DND-41 (cell line): ENCODE measurements around the gene ANXA4.

ENCODE experiments used
- CTCF ChIP-seq: IDR thresholded peaks from 2 replicates; pipeline ENCODE4 v1.5.1; 2012; ENCODE audit warnings: borderline replicate concordance, low read length, moderate library complexity, mild to moderate bottlenecking; ENCODE audit not compliant: poor library complexity, severe bottlenecking; ENCODE audit errors: extremely low read depth
- EZH2 ChIP-seq: IDR thresholded peaks from 3 replicates; pipeline ENCODE4 v1.6.1; 2012; ENCODE audit warnings: borderline replicate concordance, low read depth, mild to moderate bottlenecking, moderate library complexity, low read length, inconsistent platforms; ENCODE audit not compliant: severe bottlenecking

GRCh38 chr2:69765096-69765380 is 23.1 kb downstream of the ANXA4 start:
- TF ChIP-seq CTCF: no peak
- no peak for TF ChIP-seq EZH2
